IPS-20b (cell line): ENCODE data around the gene CABLES2.

Experiments used
- H3K27ac ChIP-seq: one replicate; pipeline ENCODE4 v1.5.1; 2013; ENCODE audit warnings: low read length
- H3K27me3 ChIP-seq: 2 replicates; pipeline ENCODE4 v1.6.1; 2013; ENCODE audit warnings: mild to moderate bottlenecking, low read length, inconsistent platforms; ENCODE audit not compliant: insufficient read depth
- H3K36me3 ChIP-seq: 2 replicates; pipeline ENCODE4 v1.6.1; 2013; ENCODE audit warnings: low read depth, mild to moderate bottlenecking, inconsistent platforms, low read length, moderate library complexity; ENCODE audit not compliant: insufficient read depth
- H3K4me1 ChIP-seq: 2 replicates; pipeline ENCODE4 v1.6.1; 2013; ENCODE audit warnings: mild to moderate bottlenecking, control low read depth, inconsistent platforms, low read length, moderate library complexity; ENCODE audit not compliant: insufficient read depth
- H3K4me3 ChIP-seq: 2 replicates; pipeline ENCODE4 v1.5.1; 2013; ENCODE audit warnings: mild to moderate bottlenecking, low read length, inconsistent platforms
- H3K9ac ChIP-seq: 2 replicates; pipeline ENCODE4 v1.6.1; 2013; ENCODE audit warnings: low read depth, mild to moderate bottlenecking, inconsistent platforms, low read length, moderate library complexity
- H3K9me3 ChIP-seq: 2 replicates; pipeline ENCODE4 v1.6.1; 2013; ENCODE audit warnings: mild to moderate bottlenecking, low read depth, low read length, inconsistent platforms; ENCODE audit not compliant: insufficient read depth

Gene CABLES2

DNA sequence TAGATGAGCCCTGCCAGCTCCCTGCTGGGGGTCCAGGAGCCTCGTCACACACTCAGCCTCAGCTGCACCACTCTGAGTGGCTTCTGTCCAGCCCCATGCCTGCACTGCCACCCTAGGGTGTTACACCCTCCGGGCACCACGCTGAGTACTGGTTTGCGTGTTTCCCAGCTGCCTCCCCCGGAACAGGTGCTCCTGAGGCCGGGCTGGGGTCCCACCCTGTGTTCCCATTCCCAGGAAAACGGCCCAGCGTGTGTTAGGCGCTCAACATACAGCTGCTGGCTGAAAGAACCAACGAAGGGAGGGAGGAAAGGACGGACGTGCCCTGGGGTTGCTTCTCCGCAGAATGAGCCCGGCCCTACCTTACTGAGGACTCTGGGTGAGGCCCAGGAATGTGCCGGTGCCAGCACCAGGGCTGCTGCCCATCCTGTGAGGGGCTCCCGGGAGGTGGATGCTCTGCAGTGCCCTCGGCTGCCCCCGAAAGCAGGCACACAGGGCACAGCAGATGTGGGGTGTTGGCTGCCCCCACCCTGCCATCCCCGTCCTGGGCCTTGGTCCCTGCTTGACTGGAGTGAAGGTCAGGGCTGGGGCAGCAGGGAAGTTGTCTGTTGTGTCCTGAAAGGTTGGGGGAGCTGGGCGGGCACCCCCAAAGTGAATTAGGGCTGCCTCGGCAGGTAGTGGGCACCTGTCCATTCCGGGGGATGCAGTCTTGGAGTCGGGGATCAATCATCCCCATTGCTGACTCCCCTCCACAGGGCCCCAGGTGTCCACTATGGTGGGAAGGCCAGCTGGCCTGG, 56.3 kb downstream of the CABLES2 start:
- no peak overlapping the region for H3K27ac ChIP-seq
- no peaks in the 10 kb centered on the region for H3K9me3 ChIP-seq
- H3K36me3 ChIP-seq = peaks cover 56% of the 10 kb centered on the region
- no peak overlapping the region for H3K9ac ChIP-seq
- no peak overlapping the region for H3K4me3 ChIP-seq
- H3K4me1 ChIP-seq = peaks cover 15% of the 10 kb centered on the region; the same call in 1 of the 2 replicates
- H3K27me3 ChIP-seq = no peaks in the 10 kb centered on the region

DNA sequence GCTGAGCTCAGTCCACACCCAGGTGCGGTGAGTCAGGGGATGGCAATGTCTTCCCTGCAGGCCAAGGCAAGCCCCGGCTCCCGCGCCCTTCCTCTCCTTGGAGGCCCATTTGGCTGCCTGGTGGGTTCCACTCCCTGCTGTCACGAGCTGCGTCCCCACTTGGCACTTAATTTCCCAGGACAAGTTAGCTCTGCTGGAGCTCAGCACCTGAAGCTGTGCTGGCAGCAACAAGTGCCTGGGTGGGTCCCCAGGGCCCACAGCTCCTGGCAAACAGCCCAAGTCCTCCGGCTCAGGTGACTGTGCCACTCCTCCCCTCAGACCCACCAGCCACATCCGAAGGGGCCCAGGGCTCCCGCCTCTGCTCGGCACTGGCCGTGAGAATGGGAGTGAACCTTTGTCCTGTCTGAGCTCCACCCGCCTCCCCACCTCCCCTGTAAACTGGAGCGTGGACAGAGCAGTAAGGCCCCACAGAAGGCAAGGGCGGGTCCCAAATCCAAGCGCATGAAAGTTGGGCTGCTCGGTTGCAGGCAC, 56.9 kb downstream of the CABLES2 start:
- Histone ChIP-seq H3K36me3 (peaks cover 61% of the 10 kb centered on the region), H3K4me1 (peaks cover 8% of the 10 kb centered on the region; the same call in 1 of the 2 replicates), H3K27me3 (no peaks in the 10 kb centered on the region), H3K27ac (no peak overlapping the region), H3K4me3 (no peak overlapping the region), H3K9ac (no peak overlapping the region), H3K9me3 (no peaks in the 10 kb centered on the region)

DNA sequence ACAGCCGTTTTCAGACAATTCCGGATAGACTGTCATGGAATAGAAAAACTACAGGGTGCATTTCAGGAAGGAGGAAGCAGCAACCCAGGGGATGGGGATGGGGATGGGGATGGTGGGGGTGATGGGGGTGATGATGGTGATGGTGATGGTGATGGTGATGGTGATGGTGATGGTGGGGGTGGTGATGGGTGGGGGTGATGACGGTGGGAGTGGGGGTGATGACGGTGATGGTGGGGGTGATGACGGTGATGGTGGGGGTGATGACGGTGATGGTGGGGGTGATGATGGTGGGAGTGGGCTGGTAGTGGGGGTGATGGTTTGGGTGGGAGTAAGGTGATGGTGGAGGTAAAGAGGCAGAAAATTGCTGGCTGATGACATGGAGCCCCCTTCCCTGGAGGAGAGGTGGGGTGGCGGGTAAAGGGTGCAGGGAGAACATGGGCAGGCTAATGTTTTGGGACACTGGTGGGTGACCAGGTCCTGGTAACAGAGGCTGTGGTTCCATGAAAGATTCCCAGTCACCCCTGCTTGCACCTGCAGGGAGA, 57.5 kb downstream of the CABLES2 start:
- no peak overlapping the region for H3K4me3 ChIP-seq
- H3K4me1 ChIP-seq = peaks cover 3% of the 10 kb centered on the region; the same call in 1 of the 2 replicates
- no peak overlapping the region for H3K9ac ChIP-seq
- H3K27me3 ChIP-seq = no peaks in the 10 kb centered on the region
- H3K9me3 ChIP-seq = no peaks in the 10 kb centered on the region
- H3K36me3 ChIP-seq = peaks cover 65% of the 10 kb centered on the region
- no peak overlapping the region for H3K27ac ChIP-seq

DNA sequence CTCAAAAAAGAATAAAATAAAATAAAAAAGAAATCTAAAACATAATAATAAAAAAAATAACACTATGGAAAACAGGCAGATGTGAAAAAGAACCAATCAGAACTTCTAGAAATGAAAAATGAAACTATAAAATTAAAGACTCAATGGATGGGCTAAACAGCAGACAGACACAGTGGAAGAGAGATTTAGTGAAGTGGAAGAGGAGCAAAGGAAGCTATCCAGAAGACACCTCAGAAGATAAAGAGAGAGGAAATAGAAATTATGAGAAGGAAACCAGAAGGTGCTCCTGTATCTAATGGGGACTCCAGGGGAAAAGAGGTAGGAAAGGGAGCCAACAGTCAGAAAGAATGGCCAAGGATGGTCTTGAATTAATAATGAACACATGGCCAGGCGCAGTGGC, 58.5 kb downstream of the CABLES2 start:
- Histone ChIP-seq H3K4me1 (no peaks in the 10 kb centered on the region), H3K27ac (no peak overlapping the region), H3K9ac (no peak overlapping the region), H3K4me3 (no peak overlapping the region), H3K27me3 (no peaks in the 10 kb centered on the region), H3K36me3 (peaks cover 75% of the 10 kb centered on the region), H3K9me3 (no peaks in the 10 kb centered on the region)

DNA sequence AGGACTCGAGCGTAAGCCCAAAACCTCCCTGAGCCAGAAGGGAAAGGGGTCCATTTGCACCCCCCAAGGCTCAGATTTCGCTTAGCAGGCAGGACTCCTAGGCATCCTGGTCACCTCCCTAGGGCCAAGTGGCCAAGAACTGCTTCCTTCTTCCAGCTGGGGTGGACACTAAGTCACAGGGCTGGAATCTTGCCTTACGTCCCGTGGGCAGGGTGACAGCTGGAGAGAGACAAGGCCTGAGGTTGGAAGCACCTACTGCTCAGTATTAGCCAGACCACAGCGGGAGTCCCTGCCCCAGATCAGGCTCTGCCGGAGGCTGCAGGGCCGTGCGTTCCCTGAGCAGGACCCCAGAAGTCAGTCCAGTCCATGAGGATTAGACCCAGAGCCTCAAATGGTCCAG, 59.6 kb downstream of the CABLES2 start:
- Histone ChIP-seq H3K27me3 (no peaks in the 10 kb centered on the region), H3K27ac (no peak overlapping the region), H3K9ac (no peak overlapping the region), H3K36me3 (peaks cover 81% of the 10 kb centered on the region), H3K4me1 (no peaks in the 10 kb centered on the region), H3K4me3 (no peak overlapping the region), H3K9me3 (no peaks in the 10 kb centered on the region)

DNA sequence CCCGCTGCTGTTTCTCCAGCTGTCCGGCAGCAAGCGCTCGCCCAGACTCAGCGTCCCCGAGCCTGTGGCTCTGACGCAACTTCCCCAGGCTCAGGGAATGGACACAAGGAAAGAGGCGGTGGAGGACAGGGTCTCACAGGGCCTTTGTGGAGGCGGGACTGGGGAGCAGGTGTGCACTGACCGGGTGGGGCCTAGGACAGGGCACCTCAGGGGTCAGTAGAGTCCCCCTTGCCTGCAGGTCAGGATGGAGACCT, 60.0 kb downstream of the CABLES2 start:
- Histone ChIP-seq H3K9me3 (no peaks in the 10 kb centered on the region), H3K27me3 (no peaks in the 10 kb centered on the region), H3K4me3 (no peak overlapping the region), H3K27ac (no peak overlapping the region), H3K9ac (no peak overlapping the region), H3K4me1 (no peaks in the 10 kb centered on the region), H3K36me3 (peaks cover 80% of the 10 kb centered on the region)

DNA sequence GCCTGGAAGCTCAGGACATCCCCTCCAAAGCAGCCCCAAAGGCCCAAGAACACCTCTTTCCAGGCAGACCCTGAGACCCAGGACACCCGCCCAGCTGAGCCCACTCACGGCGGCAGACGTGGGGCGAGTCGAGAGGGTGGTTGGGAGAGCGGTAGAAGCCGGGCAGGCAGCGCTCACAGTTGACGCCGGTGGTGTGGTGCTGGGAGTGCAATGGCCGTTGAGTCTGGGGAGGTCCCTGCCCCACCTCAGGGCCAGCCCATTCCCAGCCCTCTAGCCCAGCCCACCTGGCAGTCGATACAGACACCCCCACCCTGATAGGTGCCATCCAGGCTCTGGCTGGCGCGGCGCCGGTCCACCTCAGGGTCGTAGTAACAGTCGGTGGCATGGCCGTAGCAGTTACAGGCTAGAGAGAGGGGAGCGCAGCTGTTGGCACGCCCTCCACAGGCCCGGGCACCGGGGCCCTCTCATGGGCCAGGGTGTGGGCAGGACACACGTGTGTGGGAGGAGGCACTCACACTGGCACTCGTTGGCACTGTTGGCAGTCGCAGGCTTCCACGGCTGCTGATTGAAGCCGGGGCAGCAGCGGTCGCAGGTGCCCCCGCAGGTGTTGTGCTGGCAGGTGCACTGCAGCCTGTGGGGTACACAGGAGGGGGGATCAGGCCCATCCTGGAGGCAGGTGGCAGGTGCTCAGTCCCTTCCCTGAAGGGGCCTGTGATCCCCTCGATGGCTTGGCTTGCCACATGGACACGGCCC, 60.5 kb downstream of the CABLES2 start:
- H3K27me3 ChIP-seq = no peaks in the 10 kb centered on the region
- H3K36me3 ChIP-seq = peaks cover 80% of the 10 kb centered on the region
- H3K9me3 ChIP-seq = no peaks in the 10 kb centered on the region
- no peaks in the 10 kb centered on the region for H3K4me1 ChIP-seq
- H3K27ac ChIP-seq = no peak overlapping the region
- H3K9ac ChIP-seq = no peak overlapping the region
- no peak overlapping the region for H3K4me3 ChIP-seq

DNA sequence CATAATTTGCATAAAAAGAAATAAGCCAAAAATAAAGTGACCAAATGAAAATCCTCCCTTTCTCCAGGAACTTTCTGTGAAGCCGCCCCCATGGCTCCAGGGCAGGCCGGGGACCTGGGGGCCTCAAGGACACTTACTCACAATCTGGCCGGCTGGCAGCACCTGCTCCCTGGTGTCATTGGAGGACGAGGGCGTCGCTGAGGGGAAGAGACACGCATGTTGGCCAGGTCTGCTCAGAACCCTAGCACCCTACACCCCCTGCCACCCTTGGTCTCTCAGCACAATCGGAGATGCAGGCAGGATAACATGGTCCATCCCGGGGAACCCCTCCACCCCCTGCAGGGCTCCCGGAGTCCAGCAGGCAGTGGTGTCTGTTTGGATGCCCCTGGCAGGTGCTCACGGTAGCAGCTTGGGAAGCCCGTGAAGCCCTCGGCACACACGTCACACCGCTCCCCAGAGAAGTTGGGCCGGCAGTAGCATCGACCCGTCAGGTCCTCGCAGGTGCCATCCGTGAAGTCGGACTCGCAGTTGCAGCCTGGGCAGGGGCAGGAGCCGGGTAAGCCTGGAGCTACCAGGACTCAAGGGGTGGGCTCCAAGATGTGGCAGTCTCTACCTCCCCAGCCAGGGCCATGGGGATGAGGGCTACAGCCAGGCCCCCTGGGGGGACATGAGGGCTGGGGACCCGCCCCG, 61.3 kb downstream of the CABLES2 start:
- H3K9me3 ChIP-seq = no peaks in the 10 kb centered on the region
- peaks cover 78% of the 10 kb centered on the region for H3K36me3 ChIP-seq
- no peak overlapping the region for H3K9ac ChIP-seq
- no peak overlapping the region for H3K4me3 ChIP-seq
- no peaks in the 10 kb centered on the region for H3K27me3 ChIP-seq
- H3K27ac ChIP-seq = no peak overlapping the region
- H3K4me1 ChIP-seq = no peaks in the 10 kb centered on the region

DNA sequence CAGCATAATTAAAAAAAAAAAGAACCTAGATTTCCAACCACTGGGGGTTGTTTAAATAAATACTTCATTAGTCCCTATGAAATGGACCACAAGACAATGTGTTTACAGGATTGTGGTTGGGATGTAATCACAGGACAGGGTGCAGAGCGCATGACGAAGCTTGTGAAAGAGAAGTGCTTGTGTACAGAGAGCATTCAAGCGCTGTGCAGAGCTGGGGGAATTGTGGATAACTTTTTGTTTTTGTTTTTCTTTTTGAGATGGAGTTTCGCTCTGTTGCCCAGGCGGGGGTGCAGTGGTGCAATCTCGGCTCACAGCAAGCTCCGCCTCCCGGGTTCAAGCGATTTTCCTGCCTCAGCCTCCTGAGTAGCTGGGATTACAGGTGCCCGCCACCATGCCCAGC, 62.3 kb downstream of the CABLES2 start:
- Histone ChIP-seq H3K4me3 (no peak overlapping the region), H3K9me3 (no peaks in the 10 kb centered on the region), H3K9ac (no peak overlapping the region), H3K27ac (no peak overlapping the region), H3K4me1 (no peaks in the 10 kb centered on the region), H3K27me3 (no peaks in the 10 kb centered on the region), H3K36me3 (peaks cover 76% of the 10 kb centered on the region)

DNA sequence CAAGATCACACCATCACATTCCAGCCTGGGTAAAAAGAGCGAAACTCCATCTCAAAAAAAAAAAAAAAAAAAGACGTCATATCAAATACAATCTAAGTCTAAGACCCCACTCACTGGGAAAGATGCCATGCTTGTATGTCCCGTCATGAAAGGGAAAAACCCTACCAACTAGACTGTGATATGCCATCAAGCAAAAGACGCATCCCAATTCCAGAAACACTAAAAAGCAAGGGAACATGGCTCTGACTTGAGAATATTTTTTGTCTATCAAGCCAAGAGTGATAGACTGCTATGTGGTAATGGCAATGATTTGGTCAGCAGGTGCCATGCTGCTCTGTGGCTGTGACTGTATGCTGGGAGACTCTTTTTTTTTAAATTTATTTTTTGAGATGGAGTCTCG, 63.0 kb downstream of the CABLES2 start:
- peaks cover 77% of the 10 kb centered on the region for H3K36me3 ChIP-seq
- no peak overlapping the region for H3K4me3 ChIP-seq
- no peaks in the 10 kb centered on the region for H3K9me3 ChIP-seq
- H3K27me3 ChIP-seq = no peaks in the 10 kb centered on the region
- H3K9ac ChIP-seq = no peak overlapping the region
- no peak overlapping the region for H3K27ac ChIP-seq
- H3K4me1 ChIP-seq = no peaks in the 10 kb centered on the region

DNA sequence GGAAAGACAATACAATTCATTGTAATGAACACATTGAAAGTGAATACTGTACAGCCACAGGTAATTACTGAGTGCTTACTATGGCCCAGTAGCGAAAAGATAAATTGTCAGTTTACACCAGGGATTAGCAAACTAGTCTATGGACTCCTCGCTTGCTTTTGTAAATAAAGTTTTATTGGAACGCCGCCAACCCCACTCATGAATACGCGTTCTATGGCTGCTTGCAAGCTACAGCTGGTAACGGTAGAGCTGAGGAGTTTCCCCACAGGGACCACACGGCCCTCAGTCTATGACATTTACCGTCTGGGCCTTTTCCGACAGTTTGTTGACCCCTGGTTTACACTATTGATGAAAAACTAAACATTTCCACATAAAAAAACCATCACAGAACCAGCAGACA, 64.2 kb downstream of the CABLES2 start:
- Histone ChIP-seq H3K4me3 (no peak overlapping the region), H3K36me3 (peaks cover 79% of the 10 kb centered on the region), H3K9me3 (no peaks in the 10 kb centered on the region), H3K27ac (no peak overlapping the region), H3K4me1 (no peaks in the 10 kb centered on the region), H3K27me3 (no peaks in the 10 kb centered on the region), H3K9ac (no peak overlapping the region)
